HepG2 (cell line): ENCODE data around the gene CCSER1. TPM values are rescaled to one million over a fixed set of nuclear protein-coding genes. Genes with fewer than 3 reads are reported as not detected.
A peak's percentile ranks its signal among the peaks of the same experiment; 100 is the strongest.

Source experiments
- ATAC-seq: fragments of 200-7000 bp; cut with Tn5 transposase; 3 replicates; pipeline ENCODE4 v1.9.1; 2020; ENCODE audit warnings: mild to moderate bottlenecking, moderate library complexity
- BruUV-seq: library from RNA; stranded (reverse); fragments of 400-500 nt; replicated peaks from 2 replicates; lab custom pipeline; 2021; lab: Mats Ljungman, UMichigan
- CTCF ChIA-PET: fragments of 300-600 bp; formaldehyde crosslinking; extraction: SDS; loops from one replicate; lab custom pipeline; 2021; ENCODE audit warnings: low total read pairs, inconsistent platforms, low intra/inter-chr PET ratio; lab: Yijun Ruan, JAX
- POLR2A ChIA-PET: fragments of 350-600 bp; sonication (Branson Sonifier 250); formaldehyde crosslinking; loops from one replicate; lab custom pipeline; 2020; ENCODE audit warnings: antibody characterized with exemption, inconsistent platforms; lab: Yijun Ruan, JAX
- DNase-seq: peaks from one replicate; pipeline ENCODE4 v3.0.0-alpha.2; 2015; ENCODE audit warnings: low spot score
- FAIRE-seq: peaks from 3 replicates; lab custom pipeline; 2011; peaks lifted over from hg19 to GRCh38; lab: Jason Lieb, UNC
- H2AFZ ChIP-seq: one replicate; pipeline ENCODE4 v1.6.1; 2011; ENCODE audit warnings: low read length, inconsistent platforms
- H3K27ac ChIP-seq: fragments of 300-600 bp; 3 replicates; pipeline ENCODE4 v1.8.0; 2011; ENCODE audit warnings: mixed run types, mild to moderate bottlenecking, mixed read lengths, low read length, inconsistent platforms; ENCODE audit not compliant: insufficient read depth; ENCODE audit errors: extremely low read length
- H3K27me3 ChIP-seq, 2 experiments: fragments of 200-600 bp in 1 of 2; 2 replicates in 1 of 2; 3 replicates in 1 of 2; pipeline versions ENCODE4 v1.6.0 to v1.8.0; 2011; ENCODE audit warnings: low read length in 2 of 2, mild to moderate bottlenecking in 2 of 2, moderate library complexity in 2 of 2, inconsistent platforms in 1 of 2; ENCODE audit not compliant: insufficient read depth in 2 of 2, control insufficient read depth in 1 of 2
- H3K36me3 ChIP-seq, 2 experiments: fragments of 200-600 bp in 1 of 2; replicated peaks in 1 of 2; 2 replicates in 1 of 2; 3 replicates in 1 of 2; pipeline versions ENCODE4 v1.5.1 to v1.8.0; 2011; ENCODE audit warnings: low read length in 2 of 2, inconsistent platforms in 1 of 2; ENCODE audit not compliant: insufficient read depth in 2 of 2, control insufficient read depth in 1 of 2
- H3K4me1 ChIP-seq: 2 replicates; pipeline ENCODE4 v1.5.1; 2012; ENCODE audit warnings: low read length, inconsistent platforms; ENCODE audit not compliant: insufficient read depth
- H3K4me2 ChIP-seq: 2 replicates; pipeline ENCODE4 v1.6.0; 2011; ENCODE audit warnings: low read depth, low read length, inconsistent platforms
- H3K4me3 ChIP-seq, 3 experiments: fragments of 200-600 bp in 1 of 3; sonication (generic), shearing (Covaris generic) in 1 of 3; replicated peaks in 1 of 3; 2 replicates each; pipeline ENCODE4 v1.5.1; 2011 to 2016; ENCODE audit warnings: low read length in 3 of 3, inconsistent platforms in 2 of 3, low read depth in 2 of 3, mild to moderate bottlenecking in 2 of 3, control low read depth in 1 of 3, mixed read lengths in 1 of 3; ENCODE audit not compliant: insufficient read depth in 1 of 3
- H3K79me2 ChIP-seq: one replicate; pipeline ENCODE4 v1.6.1; 2011; ENCODE audit warnings: low read length, inconsistent platforms; ENCODE audit not compliant: insufficient read depth
- H3K9ac ChIP-seq: 2 replicates; pipeline ENCODE4 v1.6.0; 2011; ENCODE audit warnings: mild to moderate bottlenecking, low read depth, low read length, inconsistent platforms; ENCODE audit not compliant: insufficient read depth
- H3K9me3 ChIP-seq: 2 replicates; pipeline ENCODE4 v1.5.1; 2012; ENCODE audit warnings: mild to moderate bottlenecking, low read length
- H4K20me1 ChIP-seq: 2 replicates; pipeline ENCODE4 v1.6.0; 2011; ENCODE audit warnings: inconsistent platforms, mild to moderate bottlenecking, low read length, moderate library complexity; ENCODE audit not compliant: insufficient read depth
- CENPX ChIP-seq: sonication (generic); formaldehyde crosslinking; IDR thresholded peaks from 2 replicates; pipeline ENCODE4 v1.9.0; 2021; ENCODE audit warnings: mild to moderate bottlenecking, missing genetic modification reagents, moderate library complexity
- KAT2B ChIP-seq: fragments of 150-350 bp; IDR thresholded peaks from 2 replicates; pipeline ENCODE4 v1.6.1; 2014; ENCODE audit warnings: low read depth, low read length, borderline replicate concordance
- MAFF ChIP-seq: IDR thresholded peaks from 2 replicates; pipeline ENCODE4 v1.6.1; 2011; ENCODE audit warnings: low read depth, low read length, improper control_type of control experiment
- MAFK ChIP-seq, 2 experiments: IDR thresholded peaks in 1 of 2; conservative IDR thresholded peaks in 1 of 2; 2 replicates each; pipeline ENCODE4 v1.6.1; 2011; ENCODE audit warnings: improper control_type of control experiment in 2 of 2, low read length in 2 of 2
- NR1H2 ChIP-seq: sonication (generic); formaldehyde crosslinking; IDR thresholded peaks from 2 replicates; pipeline ENCODE4 v1.8.1; 2022; ENCODE audit warnings: low read depth, missing genetic modification reagents, borderline replicate concordance
- SALL2 ChIP-seq: sonication (generic); formaldehyde crosslinking; IDR thresholded peaks from 2 replicates; pipeline ENCODE4 v1.8.1; 2023; ENCODE audit warnings: mild to moderate bottlenecking, missing genetic modification reagents, inconsistent platforms
- SETDB1 ChIP-seq: sonication (generic); formaldehyde crosslinking; IDR thresholded peaks from 2 replicates; pipeline ENCODE4 v1.5.1; 2020; ENCODE audit warnings: missing genetic modification reagents, mild to moderate bottlenecking, borderline replicate concordance
- SMARCE1 ChIP-seq: fragments of 450-650 bp; IDR thresholded peaks from 2 replicates; pipeline ENCODE4 v1.6.1; 2017; ENCODE audit warnings: borderline replicate concordance
- SNAI1 ChIP-seq: sonication (generic); formaldehyde crosslinking; IDR thresholded peaks from 2 replicates; pipeline ENCODE4 v1.5.0; 2020; ENCODE audit warnings: mild to moderate bottlenecking, missing genetic modification reagents, borderline replicate concordance
- ZBTB3 ChIP-seq: sonication (generic); formaldehyde crosslinking; IDR thresholded peaks from 2 replicates; pipeline ENCODE4 v1.4.0; 2020; ENCODE audit warnings: low read depth, mild to moderate bottlenecking, moderate library complexity, missing genetic modification reagents, borderline replicate concordance
- ZMYM3 ChIP-seq: sonication (generic); formaldehyde crosslinking; IDR thresholded peaks from 2 replicates; pipeline ENCODE4 v1.5.1; 2020; ENCODE audit warnings: mild to moderate bottlenecking, missing genetic modification reagents
- WGBS: methylation state at CpG from one replicate; pipeline ENCODE4 v1.1.6; 2017; ENCODE audit warnings: low lambda C conversion rate; 5-methylcytosine and 5-hydroxymethylcytosine counted together
- in situ Hi-C: cut with HindIII; loops from 2 replicates; pipeline ENCODE4 v1.10.0; 2017; ENCODE audit warnings: low pct_unique_long_range_greater_than_20kb; ENCODE audit not compliant: extremely low pct_ligation_motif_present
- intact Hi-C: fragments of 100-400 bp; cut with micrococcal nuclease; formaldehyde crosslinking; loops from one replicate; pipeline ENCODE4 v1.10.0; 2022; ENCODE audit not compliant: unreplicated experiment
- polyA plus RNA-seq, 8 experiments: library from polyadenylated mRNA; depleted of rRNA in 3 of 8; stranded (reverse) in 7 of 8; unstranded in 1 of 8; fragments of >200 nt; fragmentation: Illumina TruSeq in 4 of 8; extraction: Trizol in 4 of 8; gene quantifications; 2 replicates each; pipeline versions ENCODE4 v1.2.1 to v1.2.3, GENCODE V29; 2011 to 2016; ENCODE audit warnings: low read depth in 4 of 8, missing spikeins in 1 of 8, mixed read lengths in 1 of 8; ENCODE audit not compliant: insufficient read depth in 1 of 8
- total RNA-seq, 5 experiments: library from RNA; depleted of rRNA; stranded (reverse); fragments of >200 nt; fragmentation: Illumina TruSeq; extraction: Trizol; gene quantifications; 2 replicates each; pipeline ENCODE4 v1.2.3, GENCODE V29; 2016; ENCODE audit warnings: low read depth in 1 of 5
- TF ChIP-seq, protein P1 (sequence below): sonication (generic); formaldehyde crosslinking; IDR thresholded peaks from 2 replicates; pipeline ENCODE4 v1.8.0; 2022; ENCODE audit warnings: mild to moderate bottlenecking, missing genetic modification reagents, moderate library complexity
- TF ChIP-seq, protein P2 (sequence below): sonication (generic); formaldehyde crosslinking; IDR thresholded peaks from 2 replicates; pipeline ENCODE4 v1.4.0; 2020; ENCODE audit warnings: missing genetic modification reagents
- TF ChIP-seq, protein P3 (sequence below): sonication (generic); formaldehyde crosslinking; IDR thresholded peaks from 2 replicates; pipeline ENCODE4 v1.4.0; 2020; ENCODE audit warnings: missing genetic modification reagents, borderline replicate concordance
- TF ChIP-seq, protein P4 (sequence below): IDR thresholded peaks from 2 replicates; pipeline ENCODE4 v1.6.1; 2016; ENCODE audit warnings: missing compliant biosample characterization, missing genetic modification reagents, borderline replicate concordance

The CCSER1 gene
- total and polyA plus RNA-seq, 2 of the 13 experiments (the other 11 are each of a cell fraction or from before 2014, with no cell fraction given): not detected

- Histone ChIP-seq H3K9me3 (peaks cover 19% of the 10 kb centered on the region; the same call in 1 of the 2 replicates), H3K9ac (no peak overlapping the region), H3K4me2 (no peak overlapping the region), H3K4me3 (no peak overlapping the region), H3K27ac (no peak overlapping the region), H4K20me1 (no peaks in the 10 kb centered on the region), H3K79me2 (no peaks in the 10 kb centered on the region), H3K4me1 (no peaks in the 10 kb centered on the region), H3K27me3 (no peaks in the 10 kb centered on the region), H2AFZ (no peak overlapping the region), H3K36me3 (no peaks in the 10 kb centered on the region)
- WGBS: 2% methylated on average over 3 of the region's 3 CpGs
- ATAC-seq (no peak), FAIRE-seq (no peak), DNase-seq (no peak)
- in situ Hi-C loops (no loop called here), intact Hi-C loops (no loop called here)
- BruUV-seq: no TSS peak
- POLR2A ChIA-PET: no interaction called here
- CTCF ChIA-PET: no interaction called here
- peak; percentile 41 to 72; a peak in 3 of 4 replicates for TF ChIP-seq MAFK (conservative IDR thresholded peaks at IDR 0.05 in 1 of 2, IDR thresholded peaks at IDR 0.05 in 1 of 2; ENCODE audit: low read length in 2 of 2)
- no peak for TF ChIP-seq NR1H2 (CRISPR knock-in tag)
- TF ChIP-seq, protein P1, sequence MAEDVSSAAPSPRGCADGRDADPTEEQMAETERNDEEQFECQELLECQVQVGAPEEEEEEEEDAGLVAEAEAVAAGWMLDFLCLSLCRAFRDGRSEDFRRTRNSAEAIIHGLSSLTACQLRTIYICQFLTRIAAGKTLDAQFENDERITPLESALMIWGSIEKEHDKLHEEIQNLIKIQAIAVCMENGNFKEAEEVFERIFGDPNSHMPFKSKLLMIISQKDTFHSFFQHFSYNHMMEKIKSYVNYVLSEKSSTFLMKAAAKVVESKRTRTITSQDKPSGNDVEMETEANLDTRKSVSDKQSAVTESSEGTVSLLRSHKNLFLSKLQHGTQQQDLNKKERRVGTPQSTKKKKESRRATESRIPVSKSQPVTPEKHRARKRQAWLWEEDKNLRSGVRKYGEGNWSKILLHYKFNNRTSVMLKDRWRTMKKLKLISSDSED (CRISPR knock-in tag): no peak
- TF ChIP-seq, protein P2, sequence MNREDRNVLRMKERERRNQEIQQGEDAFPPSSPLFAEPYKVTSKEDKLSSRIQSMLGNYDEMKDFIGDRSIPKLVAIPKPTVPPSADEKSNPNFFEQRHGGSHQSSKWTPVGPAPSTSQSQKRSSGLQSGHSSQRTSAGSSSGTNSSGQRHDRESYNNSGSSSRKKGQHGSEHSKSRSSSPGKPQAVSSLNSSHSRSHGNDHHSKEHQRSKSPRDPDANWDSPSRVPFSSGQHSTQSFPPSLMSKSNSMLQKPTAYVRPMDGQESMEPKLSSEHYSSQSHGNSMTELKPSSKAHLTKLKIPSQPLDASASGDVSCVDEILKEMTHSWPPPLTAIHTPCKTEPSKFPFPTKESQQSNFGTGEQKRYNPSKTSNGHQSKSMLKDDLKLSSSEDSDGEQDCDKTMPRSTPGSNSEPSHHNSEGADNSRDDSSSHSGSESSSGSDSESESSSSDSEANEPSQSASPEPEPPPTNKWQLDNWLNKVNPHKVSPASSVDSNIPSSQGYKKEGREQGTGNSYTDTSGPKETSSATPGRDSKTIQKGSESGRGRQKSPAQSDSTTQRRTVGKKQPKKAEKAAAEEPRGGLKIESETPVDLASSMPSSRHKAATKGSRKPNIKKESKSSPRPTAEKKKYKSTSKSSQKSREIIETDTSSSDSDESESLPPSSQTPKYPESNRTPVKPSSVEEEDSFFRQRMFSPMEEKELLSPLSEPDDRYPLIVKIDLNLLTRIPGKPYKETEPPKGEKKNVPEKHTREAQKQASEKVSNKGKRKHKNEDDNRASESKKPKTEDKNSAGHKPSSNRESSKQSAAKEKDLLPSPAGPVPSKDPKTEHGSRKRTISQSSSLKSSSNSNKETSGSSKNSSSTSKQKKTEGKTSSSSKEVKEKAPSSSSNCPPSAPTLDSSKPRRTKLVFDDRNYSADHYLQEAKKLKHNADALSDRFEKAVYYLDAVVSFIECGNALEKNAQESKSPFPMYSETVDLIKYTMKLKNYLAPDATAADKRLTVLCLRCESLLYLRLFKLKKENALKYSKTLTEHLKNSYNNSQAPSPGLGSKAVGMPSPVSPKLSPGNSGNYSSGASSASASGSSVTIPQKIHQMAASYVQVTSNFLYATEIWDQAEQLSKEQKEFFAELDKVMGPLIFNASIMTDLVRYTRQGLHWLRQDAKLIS (CRISPR knock-in tag): no peak
- TF ChIP-seq SETDB1 (CRISPR knock-in tag): no peak
- peak; percentile 54; the same call in 1 of the 2 replicates for TF ChIP-seq MAFF
- no peak for TF ChIP-seq CENPX (CRISPR knock-in tag)
- TF ChIP-seq SALL2 (CRISPR knock-in tag): no peak
- no peak for TF ChIP-seq ZMYM3 (CRISPR knock-in tag)
- TF ChIP-seq ZBTB3 (CRISPR knock-in tag): no peak
- no peak for TF ChIP-seq KAT2B
- TF ChIP-seq, protein P3, sequence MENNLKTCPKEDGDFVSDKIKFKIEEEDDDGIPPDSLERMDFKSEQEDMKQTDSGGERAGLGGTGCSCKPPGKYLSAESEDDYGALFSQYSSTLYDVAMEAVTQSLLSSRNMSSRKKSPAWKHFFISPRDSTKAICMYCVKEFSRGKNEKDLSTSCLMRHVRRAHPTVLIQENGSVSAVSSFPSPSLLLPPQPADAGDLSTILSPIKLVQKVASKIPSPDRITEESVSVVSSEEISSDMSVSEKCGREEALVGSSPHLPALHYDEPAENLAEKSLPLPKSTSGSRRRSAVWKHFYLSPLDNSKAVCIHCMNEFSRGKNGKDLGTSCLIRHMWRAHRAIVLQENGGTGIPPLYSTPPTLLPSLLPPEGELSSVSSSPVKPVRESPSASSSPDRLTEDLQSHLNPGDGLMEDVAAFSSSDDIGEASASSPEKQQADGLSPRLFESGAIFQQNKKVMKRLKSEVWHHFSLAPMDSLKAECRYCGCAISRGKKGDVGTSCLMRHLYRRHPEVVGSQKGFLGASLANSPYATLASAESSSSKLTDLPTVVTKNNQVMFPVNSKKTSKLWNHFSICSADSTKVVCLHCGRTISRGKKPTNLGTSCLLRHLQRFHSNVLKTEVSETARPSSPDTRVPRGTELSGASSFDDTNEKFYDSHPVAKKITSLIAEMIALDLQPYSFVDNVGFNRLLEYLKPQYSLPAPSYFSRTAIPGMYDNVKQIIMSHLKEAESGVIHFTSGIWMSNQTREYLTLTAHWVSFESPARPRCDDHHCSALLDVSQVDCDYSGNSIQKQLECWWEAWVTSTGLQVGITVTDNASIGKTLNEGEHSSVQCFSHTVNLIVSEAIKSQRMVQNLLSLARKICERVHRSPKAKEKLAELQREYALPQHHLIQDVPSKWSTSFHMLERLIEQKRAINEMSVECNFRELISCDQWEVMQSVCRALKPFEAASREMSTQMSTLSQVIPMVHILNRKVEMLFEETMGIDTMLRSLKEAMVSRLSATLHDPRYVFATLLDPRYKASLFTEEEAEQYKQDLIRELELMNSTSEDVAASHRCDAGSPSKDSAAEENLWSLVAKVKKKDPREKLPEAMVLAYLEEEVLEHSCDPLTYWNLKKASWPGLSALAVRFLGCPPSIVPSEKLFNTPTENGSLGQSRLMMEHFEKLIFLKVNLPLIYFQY (CRISPR knock-in tag): no peak
- TF ChIP-seq SNAI1 (CRISPR knock-in tag): no peak
- no peak for TF ChIP-seq SMARCE1
- TF ChIP-seq, protein P4, sequence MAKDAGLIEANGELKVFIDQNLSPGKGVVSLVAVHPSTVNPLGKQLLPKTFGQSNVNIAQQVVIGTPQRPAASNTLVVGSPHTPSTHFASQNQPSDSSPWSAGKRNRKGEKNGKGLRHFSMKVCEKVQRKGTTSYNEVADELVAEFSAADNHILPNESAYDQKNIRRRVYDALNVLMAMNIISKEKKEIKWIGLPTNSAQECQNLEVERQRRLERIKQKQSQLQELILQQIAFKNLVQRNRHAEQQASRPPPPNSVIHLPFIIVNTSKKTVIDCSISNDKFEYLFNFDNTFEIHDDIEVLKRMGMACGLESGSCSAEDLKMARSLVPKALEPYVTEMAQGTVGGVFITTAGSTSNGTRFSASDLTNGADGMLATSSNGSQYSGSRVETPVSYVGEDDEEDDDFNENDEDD (CRISPR knock-in tag): no peak
Measured at GRCh38 chr4:90906239-90906638, 779.0 kb downstream of the CCSER1 start.
